Fibroblast of peridontal ligament (primary cell): ENCODE measurements around the gene TGM2.
"Not testable (repeated sequence)": the region's sequence is repeated elsewhere in the genome, so short reads cannot be mapped to it uniquely, and the experiment has no call there.

ENCODE experiments used
- DNase-seq: peaks from one replicate; pipeline ENCODE4 v3.0.0-alpha.2; 2010; ENCODE audit errors: extremely low read depth

TGM2 gene

DNA sequence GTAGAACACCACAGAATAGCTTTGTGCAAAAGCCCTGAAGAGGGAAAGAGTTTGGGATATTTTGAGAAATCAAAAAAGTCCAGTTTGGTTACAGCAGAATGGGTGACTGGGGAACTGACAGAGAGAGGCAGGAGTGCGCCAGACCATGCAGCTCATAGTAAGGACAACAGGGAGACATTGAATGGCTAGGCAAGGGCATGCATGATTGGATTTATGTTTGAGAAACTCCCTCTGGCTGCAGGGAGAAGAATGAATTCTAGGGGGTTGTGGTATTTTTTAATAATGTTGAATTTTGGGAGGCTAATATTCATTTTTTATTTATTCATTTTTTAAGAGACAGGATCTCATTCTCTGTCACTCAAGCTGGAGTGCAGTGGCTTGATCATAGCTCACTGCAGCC is 49.9 kb downstream of the TGM2 start:
- no peak for DNase-seq

DNA sequence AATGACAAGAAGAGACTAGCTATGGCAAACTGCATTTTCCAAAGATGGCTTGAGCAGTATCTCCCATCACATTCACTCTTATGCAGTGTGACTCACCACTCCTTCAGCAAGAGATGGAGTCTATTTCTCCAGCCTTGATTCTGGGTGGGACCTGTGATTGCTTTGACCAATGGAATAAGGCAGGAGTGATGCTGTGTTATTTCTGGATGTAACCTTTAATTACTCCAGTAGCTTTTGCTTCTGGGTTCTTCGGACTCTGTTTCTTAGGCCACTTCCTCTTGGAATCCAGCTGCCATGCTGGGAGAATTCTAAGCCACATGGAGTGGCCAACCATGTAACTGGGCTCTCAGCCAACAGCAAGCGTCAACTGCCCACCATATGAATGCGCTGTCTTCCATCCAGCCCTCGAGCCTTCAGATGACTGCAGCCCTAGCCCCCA is 50.7 kb downstream of the TGM2 start:
- DNase-seq: peak; percentile 49

GRCh38 chr20:38113401-38114325 is 51.4 kb downstream of the TGM2 start:
- DNase-seq: no peak

DNA sequence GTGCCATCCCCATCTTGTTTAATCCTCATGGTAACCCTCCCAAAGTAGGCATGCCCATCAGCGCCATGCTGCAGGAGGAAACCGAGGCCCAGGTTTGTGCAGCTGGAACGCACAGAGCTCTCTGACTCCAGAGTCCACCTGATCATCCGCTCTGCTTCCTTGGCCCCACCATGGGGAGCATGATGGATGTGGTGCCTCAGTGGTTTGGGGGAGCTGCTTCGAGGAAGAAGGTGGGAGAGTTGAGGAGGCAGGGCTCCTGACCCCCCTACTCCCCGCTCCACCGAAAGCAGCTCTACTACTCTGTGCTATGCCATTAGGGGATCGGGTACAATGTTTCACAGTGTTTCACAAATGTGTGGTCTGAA is 52.2 kb downstream of the TGM2 start:
- no peak for DNase-seq

- DNase-seq: no peak
Measured at GRCh38 chr20:38112261-38112929, 52.7 kb downstream of the TGM2 start.

DNA sequence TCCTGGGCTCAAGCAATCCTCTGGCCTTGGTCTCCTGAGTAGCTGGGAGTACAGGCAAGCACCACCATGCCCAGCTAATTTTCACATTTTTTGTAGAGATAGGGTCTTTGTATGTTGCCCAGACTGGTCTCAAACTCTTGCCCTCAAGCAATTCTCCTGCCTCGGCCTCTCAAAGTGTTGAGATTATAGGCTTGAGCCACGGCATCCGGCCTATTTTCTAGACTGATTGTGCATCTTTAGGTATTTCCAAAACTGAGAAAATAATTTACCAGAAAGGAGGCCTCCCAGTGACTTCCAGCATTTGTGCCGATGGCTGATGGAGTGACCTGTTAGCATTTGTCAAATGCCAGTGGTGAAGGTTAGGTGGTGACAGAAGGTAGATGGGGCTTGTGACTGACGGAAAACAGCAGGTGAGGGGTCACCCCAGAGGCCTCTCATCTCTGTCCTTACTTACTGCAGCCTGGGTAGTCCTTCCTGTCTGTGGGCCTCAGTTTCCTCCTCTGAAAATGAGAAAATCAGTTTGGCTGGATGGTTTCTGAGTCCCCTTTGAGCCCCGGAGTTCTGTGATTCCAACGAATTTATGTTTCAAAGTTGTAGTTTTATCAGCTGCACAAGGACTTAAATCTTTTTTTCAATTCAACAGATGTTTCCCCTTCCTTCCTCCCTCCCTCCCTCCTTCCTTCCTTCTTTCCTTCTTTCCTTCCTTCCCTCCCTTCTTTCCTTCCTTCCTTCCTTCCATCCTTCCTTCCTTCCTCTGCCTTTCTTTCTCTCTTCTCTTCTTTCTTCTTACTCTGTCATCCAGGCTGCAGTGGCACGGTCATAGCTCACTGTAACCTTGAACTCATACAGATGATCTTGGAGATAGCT is 53.5 kb downstream of the TGM2 start:
- DNase-seq: no peak

- DNase-seq: no peak
Measured at GRCh38 chr20:38110525-38111178, 54.4 kb downstream of the TGM2 start.

- peak; percentile 92 for DNase-seq
Measured at GRCh38 chr20:38109591-38110524, 55.2 kb downstream of the TGM2 start.

GRCh38 chr20:38108986-38109541 is 56.0 kb downstream of the TGM2 start:
- peak; percentile 86 for DNase-seq

DNA sequence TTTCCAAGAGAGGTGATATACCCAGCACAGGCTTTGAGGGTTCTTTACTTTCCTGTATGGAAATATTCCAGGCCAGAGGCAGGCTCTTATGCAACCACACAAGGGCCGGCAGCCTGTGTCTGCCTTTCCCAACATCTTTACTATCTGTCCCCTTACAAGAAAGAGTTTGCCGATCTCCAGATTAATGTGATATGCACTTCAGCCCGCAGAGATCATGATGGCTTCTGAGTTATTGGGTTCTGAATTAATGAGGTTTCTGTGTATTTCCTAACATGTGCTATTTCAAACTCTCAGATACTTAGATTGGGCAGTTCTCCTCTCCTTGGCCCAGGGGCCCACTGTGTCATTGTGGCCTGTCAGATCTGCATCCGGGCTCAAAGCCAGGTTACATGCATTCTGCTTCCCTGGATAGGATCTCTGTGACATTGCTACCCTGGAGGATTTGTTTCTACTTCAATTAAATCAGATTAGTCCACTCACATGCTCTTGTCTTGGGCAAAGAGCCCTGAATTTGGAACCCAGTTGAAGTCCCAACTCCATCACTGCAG is 56.6 kb downstream of the TGM2 start:
- DNase-seq: peak; percentile 44

DNA sequence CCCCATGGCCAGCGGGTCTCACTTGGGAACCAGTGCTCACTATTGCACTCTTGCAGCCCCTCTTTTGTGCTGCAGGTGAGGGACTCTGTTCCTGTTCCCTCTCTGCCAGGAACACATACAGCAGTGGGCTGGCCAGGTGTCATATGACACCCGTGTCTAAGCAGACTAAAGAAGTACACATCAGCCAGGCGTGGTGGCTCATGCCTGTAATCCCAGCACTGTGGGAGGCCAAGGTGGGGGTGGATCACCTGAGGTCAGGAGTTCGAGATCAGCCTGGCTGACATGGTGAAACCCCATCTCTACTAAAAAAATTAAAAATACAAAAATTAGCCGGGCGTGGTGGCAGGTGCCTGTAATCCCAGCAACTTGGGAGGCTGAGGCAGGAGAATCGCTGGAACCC is 57.2 kb downstream of the TGM2 start:
- not testable (repeated sequence) for DNase-seq

- DNase-seq: not testable (repeated sequence)
Measured at GRCh38 chr20:38107386-38107785, 57.7 kb downstream of the TGM2 start.

DNA sequence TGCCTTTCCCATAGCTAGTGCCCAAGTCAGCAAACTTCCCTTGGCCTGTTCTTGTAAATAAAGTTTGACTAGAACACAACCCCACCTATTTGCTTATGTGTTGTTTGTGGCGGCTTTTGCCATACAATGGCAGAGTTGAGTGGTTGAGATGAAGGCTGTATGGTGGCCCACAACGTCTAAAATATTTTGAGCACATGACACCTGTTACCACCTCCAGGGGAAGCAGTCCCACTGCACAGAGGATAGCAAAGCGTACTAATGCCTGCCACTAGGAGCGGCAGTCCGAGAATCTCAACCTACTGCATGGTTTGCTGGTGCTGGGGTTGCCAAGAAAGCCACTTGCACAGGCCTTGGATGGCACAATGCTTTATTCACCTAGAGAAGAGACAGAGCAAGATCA is 58.6 kb downstream of the TGM2 start:
- no peak for DNase-seq

- DNase-seq: no peak
Measured at GRCh38 chr20:38104285-38104684, 60.8 kb downstream of the TGM2 start.

GRCh38 chr20:38102206-38102605 is 62.9 kb downstream of the TGM2 start:
- not testable (repeated sequence) for DNase-seq

DNA sequence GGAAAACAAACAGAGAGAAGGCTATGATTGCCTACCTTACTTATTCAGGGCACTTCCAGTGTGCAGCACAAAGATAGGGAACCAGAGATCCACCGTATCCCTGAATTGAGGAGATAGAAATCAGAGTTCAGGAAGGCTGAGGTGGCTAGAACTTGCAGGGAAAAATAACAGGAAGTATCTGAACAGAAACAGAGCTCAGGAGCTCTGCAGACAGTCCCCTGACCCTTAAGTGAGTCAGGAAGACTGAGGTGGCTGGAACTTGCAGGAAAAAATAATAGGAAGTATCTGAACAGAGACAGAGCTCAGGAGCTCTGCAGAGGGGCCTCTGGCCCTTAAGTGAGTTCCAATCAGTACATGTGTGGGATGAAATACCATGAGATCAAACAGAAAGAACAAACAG is 66.1 kb downstream of the TGM2 start:
- DNase-seq: no peak

GRCh38 chr20:38095017-38095686 is 69.9 kb downstream of the TGM2 start:
- no peak for DNase-seq

DNA sequence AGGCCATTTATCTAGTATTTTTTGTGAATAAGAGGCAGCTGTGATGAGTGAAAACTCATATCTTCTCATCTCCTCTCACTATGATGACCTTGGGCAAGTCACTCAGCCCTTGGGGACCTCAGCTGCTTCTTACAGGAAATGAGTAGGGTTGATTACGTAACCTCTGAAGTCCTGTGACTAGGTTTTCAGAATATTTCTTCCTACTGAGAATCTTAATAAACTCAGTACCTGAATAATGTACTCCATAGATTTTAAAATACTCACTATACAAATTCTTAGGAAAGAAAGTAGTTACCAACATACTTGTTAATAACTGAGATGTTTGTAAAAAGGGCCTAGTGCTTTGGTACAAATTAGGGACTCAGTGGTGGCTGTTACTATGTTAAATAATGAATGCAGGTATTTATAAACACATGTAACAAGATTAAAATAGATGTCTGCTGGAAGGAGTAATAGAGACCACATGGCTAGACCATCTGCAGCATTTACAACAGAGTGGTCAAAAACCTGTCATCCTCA is 70.6 kb downstream of the TGM2 start:
- peak; percentile 81 for DNase-seq

DNA sequence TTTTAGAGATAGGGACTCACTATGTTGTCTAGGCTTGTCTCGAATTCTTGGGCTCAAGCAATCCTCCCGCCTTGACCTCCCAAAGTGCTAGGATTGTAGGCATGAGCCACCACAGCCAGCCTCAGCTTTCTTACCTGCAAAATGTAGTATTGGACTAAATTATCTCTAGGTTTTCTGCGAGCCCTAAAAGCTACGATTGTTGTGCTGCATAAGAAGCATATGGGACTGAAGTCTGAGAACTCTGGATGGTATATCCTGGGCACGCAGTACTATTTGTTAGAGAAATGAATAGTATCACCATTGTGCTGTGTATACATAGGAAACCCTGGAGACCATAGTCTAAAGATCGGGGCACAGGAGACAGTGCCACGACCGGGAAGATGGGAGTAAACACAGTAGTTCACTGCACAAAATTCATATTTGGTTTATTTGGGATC is 71.4 kb downstream of the TGM2 start:
- no peak for DNase-seq
